Measurements from ENCODE around the gene PPTC7. TPM values are rescaled to one million over a fixed set of nuclear protein-coding genes. Genes with fewer than 3 reads are reported as not detected.

The PPTC7 gene
- total and polyA plus RNA-seq, 10 of the 15 experiments (the other 5 are each of a cell fraction or from before 2014, with no cell fraction given): 4.0 to 69.6 (median 12.3) TPM

DNA sequence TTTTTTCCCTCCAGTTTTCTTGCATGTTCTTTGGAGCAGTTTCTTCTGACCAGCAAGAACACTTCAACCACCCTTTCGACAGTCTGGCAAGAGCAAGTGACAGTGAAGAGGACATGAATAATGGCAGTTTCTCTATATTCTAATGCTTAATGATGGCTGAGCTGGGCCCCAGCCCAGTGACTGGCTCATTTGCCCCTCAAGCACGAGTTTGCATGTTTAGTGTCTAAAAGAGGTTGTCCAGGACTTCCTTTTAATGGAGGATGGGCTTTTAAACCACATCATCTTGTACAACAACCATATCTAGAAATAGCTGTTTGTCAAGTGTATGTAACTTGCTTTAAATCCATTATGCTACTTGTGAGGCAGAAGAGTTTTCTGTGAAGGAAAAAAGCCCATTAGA, 52.6 kb downstream of the PPTC7 start (continued):
- TF ChIP-seq, protein P1, sequence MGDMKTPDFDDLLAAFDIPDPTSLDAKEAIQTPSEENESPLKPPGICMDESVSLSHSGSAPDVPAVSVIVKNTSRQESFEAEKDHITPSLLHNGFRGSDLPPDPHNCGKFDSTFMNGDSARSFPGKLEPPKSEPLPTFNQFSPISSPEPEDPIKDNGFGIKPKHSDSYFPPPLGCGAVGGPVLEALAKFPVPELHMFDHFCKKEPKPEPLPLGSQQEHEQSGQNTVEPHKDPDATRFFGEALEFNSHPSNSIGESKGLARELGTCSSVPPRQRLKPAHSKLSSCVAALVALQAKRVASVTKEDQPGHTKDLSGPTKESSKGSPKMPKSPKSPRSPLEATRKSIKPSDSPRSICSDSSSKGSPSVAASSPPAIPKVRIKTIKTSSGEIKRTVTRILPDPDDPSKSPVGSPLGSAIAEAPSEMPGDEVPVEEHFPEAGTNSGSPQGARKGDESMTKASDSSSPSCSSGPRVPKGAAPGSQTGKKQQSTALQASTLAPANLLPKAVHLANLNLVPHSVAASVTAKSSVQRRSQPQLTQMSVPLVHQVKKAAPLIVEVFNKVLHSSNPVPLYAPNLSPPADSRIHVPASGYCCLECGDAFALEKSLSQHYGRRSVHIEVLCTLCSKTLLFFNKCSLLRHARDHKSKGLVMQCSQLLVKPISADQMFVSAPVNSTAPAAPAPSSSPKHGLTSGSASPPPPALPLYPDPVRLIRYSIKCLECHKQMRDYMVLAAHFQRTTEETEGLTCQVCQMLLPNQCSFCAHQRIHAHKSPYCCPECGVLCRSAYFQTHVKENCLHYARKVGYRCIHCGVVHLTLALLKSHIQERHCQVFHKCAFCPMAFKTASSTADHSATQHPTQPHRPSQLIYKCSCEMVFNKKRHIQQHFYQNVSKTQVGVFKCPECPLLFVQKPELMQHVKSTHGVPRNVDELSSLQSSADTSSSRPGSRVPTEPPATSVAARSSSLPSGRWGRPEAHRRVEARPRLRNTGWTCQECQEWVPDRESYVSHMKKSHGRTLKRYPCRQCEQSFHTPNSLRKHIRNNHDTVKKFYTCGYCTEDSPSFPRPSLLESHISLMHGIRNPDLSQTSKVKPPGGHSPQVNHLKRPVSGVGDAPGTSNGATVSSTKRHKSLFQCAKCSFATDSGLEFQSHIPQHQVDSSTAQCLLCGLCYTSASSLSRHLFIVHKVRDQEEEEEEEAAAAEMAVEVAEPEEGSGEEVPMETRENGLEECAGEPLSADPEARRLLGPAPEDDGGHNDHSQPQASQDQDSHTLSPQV (IDR thresholded peaks at IDR 0.05): 0 out of 2 replicates have a peak, but pooled peaks have one; percentile 1
- TF ChIP-seq, protein P2, sequence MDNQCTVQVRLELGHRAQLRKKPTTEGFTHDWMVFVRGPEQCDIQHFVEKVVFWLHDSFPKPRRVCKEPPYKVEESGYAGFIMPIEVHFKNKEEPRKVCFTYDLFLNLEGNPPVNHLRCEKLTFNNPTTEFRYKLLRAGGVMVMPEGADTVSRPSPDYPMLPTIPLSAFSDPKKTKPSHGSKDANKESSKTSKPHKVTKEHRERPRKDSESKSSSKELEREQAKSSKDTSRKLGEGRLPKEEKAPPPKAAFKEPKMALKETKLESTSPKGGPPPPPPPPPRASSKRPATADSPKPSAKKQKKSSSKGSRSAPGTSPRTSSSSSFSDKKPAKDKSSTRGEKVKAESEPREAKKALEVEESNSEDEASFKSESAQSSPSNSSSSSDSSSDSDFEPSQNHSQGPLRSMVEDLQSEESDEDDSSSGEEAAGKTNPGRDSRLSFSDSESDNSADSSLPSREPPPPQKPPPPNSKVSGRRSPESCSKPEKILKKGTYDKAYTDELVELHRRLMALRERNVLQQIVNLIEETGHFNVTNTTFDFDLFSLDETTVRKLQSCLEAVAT (IDR thresholded peaks at IDR 0.05): no peak
- TF ChIP-seq, protein P3, sequence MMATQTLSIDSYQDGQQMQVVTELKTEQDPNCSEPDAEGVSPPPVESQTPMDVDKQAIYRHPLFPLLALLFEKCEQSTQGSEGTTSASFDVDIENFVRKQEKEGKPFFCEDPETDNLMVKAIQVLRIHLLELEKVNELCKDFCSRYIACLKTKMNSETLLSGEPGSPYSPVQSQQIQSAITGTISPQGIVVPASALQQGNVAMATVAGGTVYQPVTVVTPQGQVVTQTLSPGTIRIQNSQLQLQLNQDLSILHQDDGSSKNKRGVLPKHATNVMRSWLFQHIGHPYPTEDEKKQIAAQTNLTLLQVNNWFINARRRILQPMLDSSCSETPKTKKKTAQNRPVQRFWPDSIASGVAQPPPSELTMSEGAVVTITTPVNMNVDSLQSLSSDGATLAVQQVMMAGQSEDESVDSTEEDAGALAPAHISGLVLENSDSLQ (IDR thresholded peaks at IDR 0.05): peak; percentile 47; the same call in 1 of the 2 replicates
- 0 out of 2 replicates have a peak, but pooled peaks have one; percentile 18 for TF ChIP-seq CREM (IDR thresholded peaks at IDR 0.05; ENCODE audit: low read depth)
- no peak for TF ChIP-seq EED (IDR thresholded peaks at IDR 0.05; ENCODE audit: low read depth)
- no peak for TF ChIP-seq IRF4 (IDR thresholded peaks at IDR 0.05; ENCODE audit: low read depth, low read length)
- peak; percentile 41; the same call in 1 of the 2 replicates for TF ChIP-seq CHD2 (IDR thresholded peaks at IDR 0.05; ENCODE audit: borderline replicate concordance, low read depth, low read length)
- no peak for TF ChIP-seq SUPT20H (IDR thresholded peaks at IDR 0.05; ENCODE audit: borderline replicate concordance, control insufficient read depth, low read depth, low read length)
- 0 out of 2 replicates have a peak, but pooled peaks have one; percentile 6 for TF ChIP-seq SPI1 (IDR thresholded peaks at IDR 0.05; ENCODE audit: borderline replicate concordance, insufficient read depth, low read depth, low read length)

All from GM12878 (cell line).